ENCODE data around the gene CYFIP1. TPM values are rescaled to one million over a fixed set of nuclear protein-coding genes. Genes with fewer than 3 reads are reported as not detected.

CYFIP1 gene
- total and polyA plus RNA-seq, 3 experiments from 2014 or later: 4.8 to 27.3 (median 24.0) TPM

- Mint-ChIP-seq H3K4me3 (no peak overlapping the region), H3K9me3 (no peaks in the 10 kb centered on the region), H3K4me1 (no peaks in the 10 kb centered on the region), H3K27ac (no peak overlapping the region), H3K36me3 (no peaks in the 10 kb centered on the region), H3K27me3 (peaks cover 0 to 1% of the 10 kb centered on the region in 2 donors)
- H3K4me3 ChIP-seq (ENCODE audit: low read length): no peak overlapping the region
- DNase-seq: no peak
- no peaks in the 10 kb centered on the region for H3K4me1 ChIP-seq (ENCODE audit: insufficient read depth, low read length)
- H3K27ac ChIP-seq (ENCODE audit: low read depth, low read length): no peak overlapping the region
- no peaks in the 10 kb centered on the region for H3K9me3 ChIP-seq (ENCODE audit: low read length)
- no peaks in the 10 kb centered on the region for H3K27me3 ChIP-seq (ENCODE audit: insufficient read depth, low read length, poor library complexity, severe bottlenecking)
- H3K36me3 ChIP-seq (ENCODE audit: insufficient read depth, low read length): no peaks in the 10 kb centered on the region
- ChIA-PET POLR2A (no interaction called here), CTCF (no interaction called here)
These were observed 87.1 kb downstream of the CYFIP1 start for GRCh38 chr15:22893081-22893480.

GRCh38 chr15:22892333-22892732, 87.8 kb downstream of the CYFIP1 start:
- CTCF ChIA-PET: no interaction called here
- Mint-ChIP-seq H3K36me3 (no peaks in the 10 kb centered on the region), H3K27ac (no peak overlapping the region)

GRCh38 chr15:22891426-22892210, 88.5 kb downstream of the CYFIP1 start:
- Mint-ChIP-seq H3K27me3 (no peaks in the 10 kb centered on the region), H3K4me3 (no peak overlapping the region), H3K9me3 (no peaks in the 10 kb centered on the region), H3K36me3 (no peaks in the 10 kb centered on the region), H3K4me1 (no peaks in the 10 kb centered on the region), H3K27ac (no peak overlapping the region)
- Histone ChIP-seq H3K4me3 (ENCODE audit: low read length) (no peak overlapping the region), H3K36me3 (ENCODE audit: insufficient read depth, low read length) (no peaks in the 10 kb centered on the region), H3K9me3 (ENCODE audit: low read length) (no peaks in the 10 kb centered on the region), H3K27ac (ENCODE audit: low read depth, low read length) (no peak overlapping the region), H3K27me3 (ENCODE audit: insufficient read depth, low read length, poor library complexity, severe bottlenecking) (no peaks in the 10 kb centered on the region), H3K4me1 (ENCODE audit: insufficient read depth, low read length) (no peaks in the 10 kb centered on the region)
- ChIA-PET CTCF (no interaction called here), POLR2A (no interaction called here)
- DNase-seq: no peak

More at GRCh38 chr15:22892333-22892732, 87.8 kb downstream of the CYFIP1 start:
- no peaks in the 10 kb centered on the region for H3K9me3 Mint-ChIP-seq
- peaks cover 0 to 1% of the 10 kb centered on the region in 2 donors for H3K27me3 Mint-ChIP-seq
- no peak overlapping the region for H3K4me3 Mint-ChIP-seq
- no peak overlapping the region for H3K4me3 ChIP-seq (ENCODE audit: low read length)
- no peaks in the 10 kb centered on the region for H3K27me3 ChIP-seq (ENCODE audit: insufficient read depth, low read length, poor library complexity, severe bottlenecking)
- H3K4me1 Mint-ChIP-seq: no peaks in the 10 kb centered on the region
- no peaks in the 10 kb centered on the region for H3K4me1 ChIP-seq (ENCODE audit: insufficient read depth, low read length)
- H3K36me3 ChIP-seq (ENCODE audit: insufficient read depth, low read length): no peaks in the 10 kb centered on the region
- no peak overlapping the region for H3K27ac ChIP-seq (ENCODE audit: low read depth, low read length)
- H3K9me3 ChIP-seq (ENCODE audit: low read length): no peaks in the 10 kb centered on the region
- no peak for DNase-seq
- POLR2A ChIA-PET: no interaction called here

- H3K9me3 ChIP-seq (ENCODE audit: low read length): no peaks in the 10 kb centered on the region
- no peak overlapping the region for H3K4me3 Mint-ChIP-seq
- H3K27ac Mint-ChIP-seq: no peak overlapping the region
- H3K36me3 Mint-ChIP-seq: no peaks in the 10 kb centered on the region
- H3K27me3 Mint-ChIP-seq: no peaks in the 10 kb centered on the region
- H3K4me1 ChIP-seq (ENCODE audit: insufficient read depth, low read length): no peaks in the 10 kb centered on the region
- H3K27ac ChIP-seq (ENCODE audit: low read depth, low read length): no peak overlapping the region
- DNase-seq: no peak
- H3K4me1 Mint-ChIP-seq: no peaks in the 10 kb centered on the region
- ChIA-PET POLR2A (no interaction called here), CTCF (no interaction called here)
- H3K9me3 Mint-ChIP-seq: no peaks in the 10 kb centered on the region
- H3K36me3 ChIP-seq (ENCODE audit: insufficient read depth, low read length): no peaks in the 10 kb centered on the region
- no peak overlapping the region for H3K4me3 ChIP-seq (ENCODE audit: low read length)
- H3K27me3 ChIP-seq (ENCODE audit: insufficient read depth, low read length, poor library complexity, severe bottlenecking): no peaks in the 10 kb centered on the region
These were observed 89.9 kb downstream of the CYFIP1 start for GRCh38 chr15:22890296-22890695.

- Histone ChIP-seq H3K27ac (ENCODE audit: low read depth, low read length) (no peak overlapping the region), H3K4me3 (ENCODE audit: low read length) (no peak overlapping the region), H3K4me1 (ENCODE audit: insufficient read depth, low read length) (no peaks in the 10 kb centered on the region), H3K27me3 (ENCODE audit: insufficient read depth, low read length, poor library complexity, severe bottlenecking) (no peaks in the 10 kb centered on the region), H3K36me3 (ENCODE audit: insufficient read depth, low read length) (no peaks in the 10 kb centered on the region), H3K9me3 (ENCODE audit: low read length) (no peaks in the 10 kb centered on the region)
- no peaks in the 10 kb centered on the region for H3K9me3 Mint-ChIP-seq
- H3K4me3 Mint-ChIP-seq: no peak overlapping the region
- CTCF ChIA-PET: no interaction called here
- no peaks in the 10 kb centered on the region for H3K36me3 Mint-ChIP-seq
- H3K27ac Mint-ChIP-seq: no peak overlapping the region
- peaks cover 0 to 2% (median 0%) of the 10 kb centered on the region in 3 donors for H3K4me1 Mint-ChIP-seq
- no peak for DNase-seq
- POLR2A ChIA-PET: no interaction called here
- no peaks in the 10 kb centered on the region for H3K27me3 Mint-ChIP-seq
These were observed 90.9 kb downstream of the CYFIP1 start for GRCh38 chr15:22889146-22889818.

GRCh38 chr15:22888120-22888859, 91.9 kb downstream of the CYFIP1 start:
- DNase-seq: no peak
- H3K4me3 ChIP-seq (ENCODE audit: low read length): no peak overlapping the region
- H3K27me3 Mint-ChIP-seq: no peaks in the 10 kb centered on the region
- no peaks in the 10 kb centered on the region for H3K27me3 ChIP-seq (ENCODE audit: insufficient read depth, low read length, poor library complexity, severe bottlenecking)
- no peak overlapping the region for H3K27ac ChIP-seq (ENCODE audit: low read depth, low read length)
- no peaks in the 10 kb centered on the region for H3K4me1 ChIP-seq (ENCODE audit: insufficient read depth, low read length)
- no peak overlapping the region for H3K4me3 Mint-ChIP-seq
- ChIA-PET POLR2A (no interaction called here), CTCF (no interaction called here)
- peaks cover 0 to 2% (median 0%) of the 10 kb centered on the region in 3 donors for H3K36me3 Mint-ChIP-seq
- H3K9me3 ChIP-seq (ENCODE audit: low read length): no peaks in the 10 kb centered on the region
- H3K9me3 Mint-ChIP-seq: no peaks in the 10 kb centered on the region
- H3K4me1 Mint-ChIP-seq: peaks cover 0 to 4% (median 0%) of the 10 kb centered on the region in 3 donors
- no peaks in the 10 kb centered on the region for H3K36me3 ChIP-seq (ENCODE audit: insufficient read depth, low read length)
- H3K27ac Mint-ChIP-seq: no peak overlapping the region

GRCh38 chr15:22887157-22887951, 92.8 kb downstream of the CYFIP1 start:
- Histone ChIP-seq H3K4me3 (ENCODE audit: low read length) (no peak overlapping the region), H3K27me3 (ENCODE audit: insufficient read depth, low read length, poor library complexity, severe bottlenecking) (no peaks in the 10 kb centered on the region), H3K4me1 (ENCODE audit: insufficient read depth, low read length) (no peaks in the 10 kb centered on the region), H3K36me3 (ENCODE audit: insufficient read depth, low read length) (no peaks in the 10 kb centered on the region), H3K27ac (ENCODE audit: low read depth, low read length) (no peak overlapping the region), H3K9me3 (ENCODE audit: low read length) (no peaks in the 10 kb centered on the region)
- POLR2A ChIA-PET: no interaction called here
- no peak overlapping the region for H3K4me3 Mint-ChIP-seq
- H3K27ac Mint-ChIP-seq: no peak overlapping the region
- H3K36me3 Mint-ChIP-seq: peaks cover 0 to 2% (median 0%) of the 10 kb centered on the region in 3 donors
- H3K27me3 Mint-ChIP-seq: no peaks in the 10 kb centered on the region
- no peak for DNase-seq
- H3K4me1 Mint-ChIP-seq: peaks cover 0 to 4% (median 0%) of the 10 kb centered on the region in 3 donors
- CTCF ChIA-PET: no interaction called here
- no peaks in the 10 kb centered on the region for H3K9me3 Mint-ChIP-seq
